H1 (cell line): ENCODE data around the gene NUP50. TPM values are rescaled to one million over a fixed set of nuclear protein-coding genes. Genes with fewer than 3 reads are reported as not detected.

Experiments
- CTCF ChIA-PET: fragments of 300-600 bp; sonication (Branson Sonifier 250); formaldehyde crosslinking; loops from one replicate; lab custom pipeline; 2021; ENCODE audit not compliant: partially characterized antibody; lab: Charles Lee
- POLR2A ChIA-PET: fragments of 300-600 bp; sonication (Branson Sonifier 250); formaldehyde crosslinking; loops from one replicate; lab custom pipeline; 2021; ENCODE audit warnings: inconsistent platforms; ENCODE audit not compliant: partially characterized antibody; lab: Charles Lee
- DNase-seq, 2 experiments: peaks; one replicate each; pipeline versions ENCODE4 v3.0.0 to v3.0.0-alpha.2; 2010 to 2022; ENCODE audit warnings: low spot score in 2 of 2, low read depth in 1 of 2, mixed read lengths in 1 of 2
- FAIRE-seq: peaks from 2 replicates; lab custom pipeline; 2011; peaks lifted over from hg19 to GRCh38; lab: Jason Lieb, UNC
- H2AFZ ChIP-seq: 2 replicates; pipeline ENCODE4 v1.8.1; 2012; ENCODE audit warnings: low read length, inconsistent platforms
- H2AK5ac ChIP-seq: 2 replicates; pipeline ENCODE4 v1.6.1; 2013; ENCODE audit warnings: low read depth, low read length
- H2BK120ac ChIP-seq: replicated peaks from 2 replicates; pipeline ENCODE3; 2013; ENCODE audit warnings: low read depth, low read length, inconsistent platforms
- H2BK12ac ChIP-seq: 2 replicates; pipeline ENCODE4 v1.6.1; 2013; ENCODE audit warnings: low read depth, low read length
- H2BK15ac ChIP-seq: 2 replicates; pipeline ENCODE4 v1.6.1; 2013; ENCODE audit warnings: low read length
- H2BK20ac ChIP-seq: 2 replicates; pipeline ENCODE4 v1.6.1; 2013; ENCODE audit warnings: low read length
- H2BK5ac ChIP-seq: 2 replicates; pipeline ENCODE4 v1.6.1; 2013; ENCODE audit warnings: low read depth, low read length
- H3K14ac ChIP-seq: 2 replicates; pipeline ENCODE4 v1.6.1; 2013; ENCODE audit warnings: inconsistent platforms; ENCODE audit not compliant: insufficient read length
- H3K18ac ChIP-seq: 2 replicates; pipeline ENCODE4 v1.6.1; 2013; ENCODE audit warnings: low read length; ENCODE audit errors: extremely low read depth
- H3K23ac ChIP-seq: 2 replicates; pipeline ENCODE4 v1.6.1; 2013; ENCODE audit warnings: inconsistent platforms; ENCODE audit not compliant: insufficient read length
- H3K23me2 ChIP-seq: 2 replicates; pipeline ENCODE4 v1.6.1; 2013; ENCODE audit warnings: low read depth, low read length
- H3K27ac ChIP-seq: 2 replicates; pipeline ENCODE4 v1.6.1; 2011; ENCODE audit warnings: low read depth, low read length, inconsistent platforms
- H3K27me3 ChIP-seq, 4 experiments: replicated peaks in 1 of 4; 1 replicate in 1 of 4; 2 replicates in 3 of 4; pipeline versions ENCODE4 v1.6.1 to v1.8.1; 2011 to 2013; ENCODE audit warnings: low read length in 3 of 4, mild to moderate bottlenecking in 3 of 4, inconsistent platforms in 2 of 4, mixed read lengths in 2 of 4, moderate library complexity in 1 of 4; ENCODE audit not compliant: control insufficient read depth in 3 of 4, insufficient read depth in 3 of 4; ENCODE audit errors: extremely low read depth in 1 of 4
- H3K36me3 ChIP-seq, 4 experiments: 2 replicates each; pipeline versions ENCODE4 v1.6.1 to v1.8.1; 2011 to 2013; ENCODE audit warnings: mild to moderate bottlenecking in 4 of 4, low read length in 3 of 4, moderate library complexity in 2 of 4, control low read depth in 1 of 4, inconsistent platforms in 1 of 4; ENCODE audit not compliant: insufficient read depth in 4 of 4, control insufficient read depth in 2 of 4
- H3K4ac ChIP-seq: replicated peaks from 2 replicates; pipeline ENCODE3; 2013; ENCODE audit warnings: low read length, low read depth, mixed read lengths, inconsistent platforms; ENCODE audit not compliant: insufficient read length
- H3K4me1 ChIP-seq, 4 experiments: replicated peaks in 1 of 4; 1 replicate in 1 of 4; 2 replicates in 3 of 4; pipeline versions ENCODE4 v1.6.1 to v1.8.1; 2011 to 2013; ENCODE audit warnings: low read length in 3 of 4, inconsistent platforms in 2 of 4, mixed read lengths in 1 of 4; ENCODE audit not compliant: insufficient read depth in 4 of 4, control insufficient read depth in 3 of 4
- H3K4me2 ChIP-seq, 2 experiments: 2 replicates each; pipeline versions ENCODE4 v1.6.1 to v1.8.1; 2011 to 2013; ENCODE audit warnings: low read depth in 2 of 2, low read length in 2 of 2, control low read depth in 1 of 2, inconsistent platforms in 1 of 2, mild to moderate bottlenecking in 1 of 2; ENCODE audit not compliant: insufficient read depth in 1 of 2
- H3K4me3 ChIP-seq, 4 experiments: fragments of 200-600, 300-600 bp in 1 of 4; sonication (generic), shearing (Covaris generic), sonication (Bioruptor Twin) in 1 of 4; 2 replicates each; pipeline versions ENCODE4 v1.5.1 to v1.8.1; 2011 to 2016; ENCODE audit warnings: low read length in 4 of 4, low read depth in 3 of 4, control low read depth in 2 of 4, inconsistent platforms in 2 of 4, mild to moderate bottlenecking in 2 of 4, mixed read lengths in 1 of 4, moderate library complexity in 1 of 4; ENCODE audit not compliant: insufficient read depth in 2 of 4; ENCODE audit errors: extremely low read depth in 1 of 4
- H3K56ac ChIP-seq: replicated peaks from 2 replicates; pipeline ENCODE3; 2013; ENCODE audit warnings: low read depth, mild to moderate bottlenecking, mixed read lengths, low read length, inconsistent platforms; ENCODE audit not compliant: insufficient read length
- H3K79me1 ChIP-seq: 2 replicates; pipeline ENCODE4 v1.6.1; 2013; ENCODE audit warnings: low read depth, low read length, control low read depth
- H3K79me2 ChIP-seq, 2 experiments: 2 replicates each; pipeline versions ENCODE4 v1.6.1 to v1.8.1; 2012 to 2013; ENCODE audit warnings: low read length in 2 of 2, mild to moderate bottlenecking in 2 of 2, inconsistent platforms in 1 of 2; ENCODE audit not compliant: insufficient read depth in 2 of 2, control insufficient read depth in 1 of 2
- H3K9ac ChIP-seq, 4 experiments: replicated peaks in 1 of 4; 1 replicate in 1 of 4; 2 replicates in 3 of 4; pipeline versions ENCODE4 v1.6.1 to v1.8.1; 2011 to 2013; ENCODE audit warnings: low read depth in 3 of 4, low read length in 3 of 4, control low read depth in 2 of 4, mild to moderate bottlenecking in 2 of 4, moderate library complexity in 2 of 4, inconsistent platforms in 1 of 4; ENCODE audit errors: extremely low read depth in 1 of 4
- H3K9me3 ChIP-seq, 2 experiments: 2 replicates each; pipeline versions ENCODE4 v1.6.1 to v1.8.1; 2012 to 2013; ENCODE audit warnings: mild to moderate bottlenecking in 2 of 2, moderate library complexity in 2 of 2, control low read depth in 1 of 2, inconsistent platforms in 1 of 2, low read depth in 1 of 2, low read length in 1 of 2, mixed read lengths in 1 of 2; ENCODE audit not compliant: insufficient read depth in 2 of 2
- H4K20me1 ChIP-seq, 2 experiments: replicated peaks in 1 of 2; 2 replicates each; pipeline versions ENCODE3 to v1.8.1; 2011 to 2013; ENCODE audit warnings: inconsistent platforms in 2 of 2, low read length in 2 of 2, mild to moderate bottlenecking in 1 of 2; ENCODE audit not compliant: insufficient read depth in 2 of 2, control insufficient read depth in 1 of 2
- H4K5ac ChIP-seq: 2 replicates; pipeline ENCODE4 v1.6.1; 2013; ENCODE audit warnings: low read length, low read depth, mixed read lengths, inconsistent platforms; ENCODE audit not compliant: insufficient read length
- H4K8ac ChIP-seq: 2 replicates; pipeline ENCODE4 v1.8.0; 2013; ENCODE audit warnings: mild to moderate bottlenecking, moderate library complexity, low read length, inconsistent platforms; ENCODE audit not compliant: insufficient read depth; ENCODE audit errors: extremely low read depth
- H4K91ac ChIP-seq: replicated peaks from 2 replicates; pipeline ENCODE3; 2013; ENCODE audit warnings: low read length, mixed read lengths, inconsistent platforms; ENCODE audit not compliant: insufficient read length
- BACH1 ChIP-seq: IDR thresholded peaks from 2 replicates; pipeline ENCODE4 v1.6.1; 2012; ENCODE audit warnings: low read length, improper control_type of control experiment
- CBX5 ChIP-seq: fragments of 300-800, 300-1000 bp; sonication (generic); IDR thresholded peaks from 2 replicates; pipeline ENCODE4 v1.7.1; 2016; ENCODE audit warnings: antibody characterized with exemption, low read length, low read depth
- CEBPB ChIP-seq: IDR thresholded peaks from 2 replicates; pipeline ENCODE4 v1.6.1; 2012; ENCODE audit warnings: low read depth, low read length
- CTBP2 ChIP-seq: IDR thresholded peaks from 2 replicates; pipeline ENCODE4 v1.7.0; 2011; ENCODE audit warnings: borderline replicate concordance, mild to moderate bottlenecking, moderate library complexity, mixed read lengths, low read length; ENCODE audit not compliant: insufficient read depth, insufficient read length
- EZH2 ChIP-seq: fragments of 200-600 bp; sonication (generic); IDR thresholded peaks from 2 replicates; pipeline ENCODE4 v1.7.1; 2012; ENCODE audit warnings: low read depth, mild to moderate bottlenecking, moderate library complexity, low read length, inconsistent platforms; ENCODE audit not compliant: severe bottlenecking
- GABPA ChIP-seq: IDR thresholded peaks from 2 replicates; pipeline ENCODE4 v1.6.1; 2011; ENCODE audit warnings: mild to moderate bottlenecking, low read length, moderate library complexity, borderline replicate concordance; ENCODE audit not compliant: insufficient read depth
- KDM5A ChIP-seq: fragments of 200-600 bp; IDR thresholded peaks from 2 replicates; pipeline ENCODE4 v1.7.1; 2012; ENCODE audit warnings: mild to moderate bottlenecking, low read length, inconsistent platforms, mixed read lengths
- NANOG ChIP-seq: IDR thresholded peaks from 2 replicates; pipeline ENCODE4 v1.6.1; 2011; ENCODE audit warnings: low read length, low read depth, mild to moderate bottlenecking, inconsistent platforms; ENCODE audit not compliant: insufficient read depth, poor library complexity, severe bottlenecking
- SIN3A ChIP-seq, 2 experiments: IDR thresholded peaks in 1 of 2; conservative IDR thresholded peaks in 1 of 2; 2 replicates each; pipeline ENCODE4 v1.6.1; 2011 to 2012; ENCODE audit warnings: low read length in 2 of 2, improper control_type of control experiment in 1 of 2, low read depth in 1 of 2, mild to moderate bottlenecking in 1 of 2
- SP4 ChIP-seq: IDR thresholded peaks from 2 replicates; pipeline ENCODE4 v1.6.1; 2012; ENCODE audit warnings: low read length, inconsistent platforms
- SUZ12 ChIP-seq: fragments of 200-600 bp; sonication (generic); IDR thresholded peaks from 2 replicates; pipeline ENCODE4 v1.6.1; 2012; ENCODE audit warnings: mild to moderate bottlenecking, inconsistent platforms, low read length, moderate library complexity, mixed read lengths
- TAF7 ChIP-seq: optimal IDR thresholded peaks from 2 replicates; pipeline ENCODE3; 2011; ENCODE audit warnings: low read depth, mild to moderate bottlenecking, inconsistent platforms, low read length, moderate library complexity, borderline replicate concordance
- TBP ChIP-seq: IDR thresholded peaks from 2 replicates; pipeline ENCODE4 v1.6.1; 2011; ENCODE audit warnings: low read depth, low read length, improper control_type of control experiment
- WGBS, 2 experiments: shearing (Covaris generic) in 1 of 2; methylation state at CpG; one replicate each; pipeline versions ENCODE4 v1.1.6 to v1.1.7; 2013 to 2015; ENCODE audit warnings: low lambda C conversion rate in 2 of 2, mixed read lengths in 2 of 2, inconsistent platforms in 1 of 2, low coverage in 1 of 2, missing lambda C conversion rate in 1 of 2; ENCODE audit not compliant: insufficient replicate concordance in 2 of 2, insufficient coverage in 1 of 2, insufficient read length in 1 of 2; ENCODE audit errors: extremely low coverage in 1 of 2, missing lambda C conversion rate in 1 of 2; 5-methylcytosine and 5-hydroxymethylcytosine counted together
- polyA plus RNA-seq, 7 experiments: library from polyadenylated mRNA; depleted of rRNA in 3 of 7; stranded (reverse) in 5 of 7; unstranded in 2 of 7; fragments of >200 nt in 5 of 7; fragments of 200-250 nt in 2 of 7; gene quantifications; 1 replicate in 5 of 7; 2 replicates in 1 of 7; 4 replicates in 1 of 7; pipeline versions ENCODE4 v1.2.1 to v1.2.3, GENCODE V29; 2011 to 2013; ENCODE audit warnings: missing spikeins in 2 of 7, mixed read lengths in 2 of 7
- total RNA-seq: library from RNA; stranded (reverse); fragmentation: NEBNext Ultra II Directional; extraction: Animal tissue kit (Norgen Biotek cat#: 25700); gene quantifications from 2 replicates; pipeline ENCODE4 v1.2.1, GENCODE V29; 2021

NUP50 gene
- total and polyA plus RNA-seq, 2 of the 8 experiments (the other 6 are each of a cell fraction or from before 2014, with no cell fraction given), result 20.0 to 112 TPM

DNA sequence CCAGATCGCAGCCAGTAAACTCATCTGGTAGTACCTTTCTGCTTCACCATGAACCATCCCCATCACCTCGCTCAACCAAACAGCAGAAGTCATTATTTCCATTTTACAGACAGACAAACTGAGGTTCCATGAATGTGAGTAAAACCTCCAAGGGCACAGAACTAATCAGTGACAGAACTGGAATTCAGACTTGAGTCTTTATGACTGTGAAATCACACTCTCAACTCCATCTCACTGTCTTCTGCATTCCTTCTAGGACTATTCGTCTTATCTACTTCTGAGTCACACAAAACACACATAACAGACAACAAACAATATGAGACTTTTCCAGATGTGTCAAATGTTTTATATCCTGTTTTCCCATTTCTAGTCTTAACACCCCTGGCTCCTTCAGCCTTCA, 9.3 kb upstream of the NUP50 start:
- H3K23ac ChIP-seq, result no peak overlapping the region
- no peak overlapping the region for H2BK20ac ChIP-seq
- no peak overlapping the region for H4K5ac ChIP-seq
- no peak overlapping the region for H3K27ac ChIP-seq
- FAIRE-seq (no peak), DNase-seq (no peak)
- H4K91ac ChIP-seq, result no peak overlapping the region
- H2AK5ac ChIP-seq, result no peak overlapping the region
- H3K23me2 ChIP-seq, result no peaks in the 10 kb centered on the region
- H2BK120ac ChIP-seq, result no peak overlapping the region
- no peak overlapping the region for H2BK5ac ChIP-seq
- H3K27me3 ChIP-seq, result peaks cover 0 to 2% (median 0%) of the 10 kb centered on the region in 4 experiments; a peak in 1 of 7 replicates
- H2BK12ac ChIP-seq, result no peak overlapping the region
- H3K14ac ChIP-seq, result no peak overlapping the region
- H4K8ac ChIP-seq, result no peak overlapping the region
- no peaks in the 10 kb centered on the region for H3K4me1 ChIP-seq
- no peak overlapping the region for H3K4ac ChIP-seq
- 92% methylated on average over 3 of the region's 3 CpGs; no CpG with 5 or more reads in 1 of the 2 experiments for WGBS, 2 experiments
- H3K4me3 ChIP-seq, result no peak overlapping the region
- POLR2A ChIA-PET, result interaction anchor here (0.8 to 2.2 kb wide), 3 partner anchors 9 to 16 kb away, joined by 3 to 4 read pairs (median 3); no protein-coding TSS in a partner anchor
- TF ChIP-seq CBX5 (no peak), BACH1 (no peak), KDM5A (no peak), NANOG (no peak), SP4 (no peak), GABPA (no peak), EZH2 (no peak), CTBP2 (no peak), TBP (no peak), SIN3A (conservative IDR thresholded peaks at IDR 0.05 in 1 of 2, IDR thresholded peaks at IDR 0.05 in 1 of 2; ENCODE audit: low read depth in 1 of 2, low read length in 2 of 2) (no peak), SUZ12 (no peak), CEBPB (no peak), TAF7 (no peak)
- H3K79me2 ChIP-seq, result peaks cover 0 to 18% of the 10 kb centered on the region in 2 experiments; a peak in 3 of 4 replicates
- no peak overlapping the region for H3K18ac ChIP-seq
- no peak overlapping the region for H2BK15ac ChIP-seq
- H3K9ac ChIP-seq, result no peak overlapping the region
- peaks cover 6% of the 10 kb centered on the region for H3K79me1 ChIP-seq
- H3K36me3 ChIP-seq, result peaks cover 14 to 36% (median 17%) of the 10 kb centered on the region in 4 experiments
- no peak overlapping the region for H3K56ac ChIP-seq
- no peaks in the 10 kb centered on the region for H3K9me3 ChIP-seq
- peaks cover 0 to 8% of the 10 kb centered on the region in 2 experiments for H4K20me1 ChIP-seq
- no peak overlapping the region for H3K4me2 ChIP-seq
- no peak overlapping the region for H2AFZ ChIP-seq
- CTCF ChIA-PET, result interaction anchor here (1.0 kb wide), 2 partner anchors 29 to 55 kb away, joined by 3 read pairs; no protein-coding TSS in a partner anchor
